HEK293 (cell line): Measurements from ENCODE around the gene ZBTB21.

Experiments
- CTCF ChIA-PET: fragments of 350-600 bp; formaldehyde crosslinking; extraction: SDS; loops from one replicate; lab custom pipeline; 2021; ENCODE audit warnings: antibody characterized with exemption; lab: Yijun Ruan, JAX
- POLR2A ChIA-PET: fragments of 300-600 bp; formaldehyde crosslinking; extraction: SDS; loops from one replicate; lab custom pipeline; 2020; ENCODE audit warnings: antibody characterized with exemption, inconsistent platforms; lab: Yijun Ruan, JAX
- H3K27ac ChIP-seq: fragments of 200-500 bp; sonication (Bioruptor generic); 2 replicates; pipeline ENCODE4 v1.5.1; 2014; ENCODE audit warnings: low read depth, low read length, control low read depth, inconsistent platforms; ENCODE audit errors: extremely low read depth
- H3K36me3 ChIP-seq, 2 experiments: fragments of 200-500 bp in 1 of 2; sonication (Bioruptor generic) in 1 of 2; 1 replicate in 1 of 2; 2 replicates in 1 of 2; pipeline ENCODE4 v1.5.1; 2014 to 2017; ENCODE audit warnings: inconsistent platforms in 2 of 2, low read length in 2 of 2; ENCODE audit not compliant: control insufficient read depth in 2 of 2, insufficient read depth in 1 of 2
- H3K4me1 ChIP-seq: fragments of 200-500 bp; sonication (Bioruptor generic); 2 replicates; pipeline ENCODE4 v1.5.1; 2014; ENCODE audit warnings: mild to moderate bottlenecking, low read length, inconsistent platforms; ENCODE audit not compliant: control insufficient read depth, insufficient read depth
- H3K4me3 ChIP-seq: 2 replicates; pipeline ENCODE4 v1.5.1; 2011; ENCODE audit warnings: low read depth, mild to moderate bottlenecking, control low read depth, low read length, moderate library complexity
- H3K9me3 ChIP-seq: fragments of 200-500 bp; sonication (Bioruptor generic); 2 replicates; pipeline ENCODE4 v1.5.1; 2014; ENCODE audit warnings: low read depth, low read length, inconsistent platforms; ENCODE audit not compliant: control insufficient read depth, insufficient read depth
- KLF1 ChIP-seq: fragments of 450-650 bp; formaldehyde crosslinking; IDR thresholded peaks from 2 replicates; pipeline ENCODE4 v1.5.1; 2016; ENCODE audit warnings: missing biosample characterization, missing genetic modification characterization
- PRDM1 ChIP-seq: fragments of 450-650 bp; formaldehyde crosslinking; IDR thresholded peaks from 2 replicates; pipeline ENCODE4; 2016; ENCODE audit warnings: missing biosample characterization, missing genetic modification characterization
- ZBTB17 ChIP-seq: fragments of 450-650 bp; formaldehyde crosslinking; IDR thresholded peaks from 2 replicates; pipeline ENCODE4 v1.5.1; 2016; ENCODE audit warnings: missing biosample characterization, missing genetic modification characterization
- ZNF10 ChIP-seq: fragments of 450-650 bp; formaldehyde crosslinking; IDR thresholded peaks from 2 replicates; pipeline ENCODE4 v1.5.1; 2017; ENCODE audit warnings: missing biosample characterization, missing genetic modification characterization
- ZNF140 ChIP-seq: fragments of 450-650 bp; formaldehyde crosslinking; IDR thresholded peaks from 2 replicates; pipeline ENCODE4 v1.5.1; 2016; ENCODE audit warnings: missing biosample characterization, missing genetic modification characterization
- ZNF211 ChIP-seq: fragments of 450-650 bp; formaldehyde crosslinking; IDR thresholded peaks from 2 replicates; pipeline ENCODE4 v1.5.1; 2016; ENCODE audit warnings: low read depth, missing biosample characterization, missing genetic modification characterization
- ZNF274 ChIP-seq, 2 experiments: fragments of 200-500 bp in 1 of 2; fragments of 450-650 bp in 1 of 2; sonication (Bioruptor generic) in 1 of 2; formaldehyde crosslinking in 1 of 2; IDR thresholded peaks; 2 replicates each; pipeline versions ENCODE4 v1.5.1 to v1.6.1; 2014 to 2016; ENCODE audit warnings: borderline replicate concordance in 1 of 2, inconsistent platforms in 1 of 2, low read length in 1 of 2, missing biosample characterization in 1 of 2, missing genetic modification characterization in 1 of 2
- ZNF404 ChIP-seq: fragments of 450-650 bp; formaldehyde crosslinking; IDR thresholded peaks from 2 replicates; pipeline ENCODE4 v1.5.1; 2017; ENCODE audit warnings: missing biosample characterization, missing genetic modification characterization
- ZNF658 ChIP-seq: fragments of 450-650 bp; formaldehyde crosslinking; IDR thresholded peaks from 2 replicates; pipeline ENCODE4; 2016; ENCODE audit warnings: missing biosample characterization, missing genetic modification characterization
- ZNF677 ChIP-seq: fragments of 450-650 bp; IDR thresholded peaks from 2 replicates; pipeline ENCODE4 v1.5.0; 2018; ENCODE audit warnings: missing biosample characterization, mild to moderate bottlenecking, missing genetic modification characterization, moderate library complexity
- ZNF768 ChIP-seq: fragments of 450-650 bp; formaldehyde crosslinking; IDR thresholded peaks from 2 replicates; pipeline ENCODE4 v1.5.1; 2018; ENCODE audit warnings: missing biosample characterization, mild to moderate bottlenecking, missing genetic modification characterization
- TF ChIP-seq, protein P1 (sequence below): fragments of 450-650 bp; IDR thresholded peaks from 2 replicates; pipeline ENCODE4 v1.5.1; 2018; ENCODE audit warnings: missing biosample characterization, mild to moderate bottlenecking, missing genetic modification characterization

ZBTB21 gene

DNA sequence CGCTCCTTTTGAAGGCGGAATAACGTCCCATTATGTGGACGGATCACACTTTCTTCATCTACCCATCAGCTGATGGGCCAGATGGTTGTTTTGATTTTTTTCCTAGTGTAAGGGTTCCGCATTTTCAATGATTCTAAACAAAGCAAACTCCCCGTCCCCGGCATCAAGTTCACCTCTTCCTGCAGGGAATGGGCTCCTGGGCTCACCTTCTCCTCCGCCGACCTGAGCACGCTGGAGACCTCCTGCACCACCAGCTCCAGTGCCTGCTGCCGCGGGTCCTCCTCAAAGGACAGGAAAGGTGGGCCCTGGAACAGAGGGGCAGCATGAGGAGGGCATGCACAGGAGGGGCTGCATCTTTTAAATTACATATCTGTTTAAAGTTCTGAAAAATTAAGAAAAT lies 68.2 kb downstream of the ZBTB21 start (continued):
- TF ChIP-seq KLF1 (tag by site-specific recombination): no peak
- TF ChIP-seq ZNF140 (tag by site-specific recombination): no peak
- no peak for TF ChIP-seq ZNF274 (IDR thresholded peaks at IDR 0.05; ENCODE audit: low read length)
- no peak for TF ChIP-seq ZNF274 (tag by site-specific recombination; IDR thresholded peaks at IDR 0.05; ENCODE audit: borderline replicate concordance)
- no peak for TF ChIP-seq ZBTB17 (tag by site-specific recombination)
- no peak for TF ChIP-seq ZNF10

DNA sequence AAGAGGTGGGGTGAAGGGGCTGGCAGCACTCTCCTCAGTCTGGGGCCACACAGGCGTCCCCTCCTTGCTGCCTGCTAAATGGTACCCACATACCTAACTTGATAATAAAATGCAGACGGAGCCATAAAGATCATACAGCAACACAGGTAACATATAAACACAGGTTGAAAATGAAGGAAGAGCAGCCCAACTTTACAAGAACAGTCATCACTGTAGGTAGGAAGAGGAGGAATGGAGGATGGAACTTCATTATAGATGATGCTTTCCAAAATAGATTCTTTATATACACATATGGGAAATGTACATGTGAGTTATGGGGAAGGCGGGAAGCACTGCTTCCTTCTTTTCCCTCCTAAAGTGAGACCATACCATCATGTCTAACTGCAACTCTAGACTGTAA lies 69.7 kb downstream of the ZBTB21 start:
- no peaks in the 10 kb centered on the region for H3K4me1 ChIP-seq
- POLR2A ChIA-PET: no interaction called here
- TF ChIP-seq ZNF677 (tag by site-specific recombination) (peak; percentile 99), ZNF658 (no peak), ZNF404 (tag by site-specific recombination) (no peak), ZNF211 (no peak)
- TF ChIP-seq, protein P1, sequence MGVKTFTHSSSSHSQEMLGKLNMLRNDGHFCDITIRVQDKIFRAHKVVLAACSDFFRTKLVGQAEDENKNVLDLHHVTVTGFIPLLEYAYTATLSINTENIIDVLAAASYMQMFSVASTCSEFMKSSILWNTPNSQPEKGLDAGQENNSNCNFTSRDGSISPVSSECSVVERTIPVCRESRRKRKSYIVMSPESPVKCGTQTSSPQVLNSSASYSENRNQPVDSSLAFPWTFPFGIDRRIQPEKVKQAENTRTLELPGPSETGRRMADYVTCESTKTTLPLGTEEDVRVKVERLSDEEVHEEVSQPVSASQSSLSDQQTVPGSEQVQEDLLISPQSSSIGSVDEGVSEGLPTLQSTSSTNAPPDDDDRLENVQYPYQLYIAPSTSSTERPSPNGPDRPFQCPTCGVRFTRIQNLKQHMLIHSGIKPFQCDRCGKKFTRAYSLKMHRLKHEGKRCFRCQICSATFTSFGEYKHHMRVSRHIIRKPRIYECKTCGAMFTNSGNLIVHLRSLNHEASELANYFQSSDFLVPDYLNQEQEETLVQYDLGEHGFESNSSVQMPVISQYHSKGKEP: no peak
- H3K27ac ChIP-seq: no peak overlapping the region
- CTCF ChIA-PET: interaction anchor here (1.7 kb wide), 1 partner anchor 328 kb away, joined by 3 read pairs; no protein-coding TSS in a partner anchor
- no peak overlapping the region for H3K4me3 ChIP-seq
- H3K9me3 ChIP-seq: no peaks in the 10 kb centered on the region
- H3K36me3 ChIP-seq: no peaks in the 10 kb centered on the region

- no peaks in the 10 kb centered on the region for H3K36me3 ChIP-seq
- no peak overlapping the region for H3K27ac ChIP-seq
- TF ChIP-seq PRDM1 (tag by site-specific recombination) (no peak), ZNF768 (tag by site-specific recombination) (no peak)
- CTCF ChIA-PET: no interaction called here
- H3K4me3 ChIP-seq: no peak overlapping the region
- H3K9me3 ChIP-seq: no peaks in the 10 kb centered on the region
- POLR2A ChIA-PET: no interaction called here
- no peaks in the 10 kb centered on the region for H3K4me1 ChIP-seq
Observed at GRCh38 chr21:41939391-41939790, 70.8 kb downstream of the ZBTB21 start.
